DMS153 treated with DMSO at 0.1 percent for 48 hours (cell line): ENCODE results near the gene POM121C.
"Not testable (repeated sequence)": the region's sequence is repeated elsewhere in the genome, so short reads cannot be mapped to it uniquely, and the experiment has no call there.

ENCODE experiments used
- DNase-seq: peaks from one replicate; lab custom pipeline; 2025; ENCODE audit not compliant: unreplicated experiment; lab: John Stamatoyannopoulos, UW

Gene POM121C

GRCh38 chr7:75439000-75439399, 47.1 kb downstream of the POM121C start:
- not testable (repeated sequence) for DNase-seq

- DNase-seq: not testable (repeated sequence)
These were observed 62.6 kb downstream of the POM121C start for GRCh38 chr7:75423481-75423880.

GRCh38 chr7:75421798-75422710, 64.0 kb downstream of the POM121C start:
- DNase-seq: not testable (repeated sequence)

GRCh38 chr7:75420152-75420551, 65.9 kb downstream of the POM121C start:
- DNase-seq: not testable (repeated sequence)

GRCh38 chr7:75419693-75420092, 66.4 kb downstream of the POM121C start:
- not testable (repeated sequence) for DNase-seq

- not testable (repeated sequence) for DNase-seq
These were observed 66.9 kb downstream of the POM121C start for GRCh38 chr7:75419210-75419609.

GRCh38 chr7:75418292-75418858, 67.7 kb downstream of the POM121C start:
- DNase-seq: not testable (repeated sequence)

- not testable (repeated sequence) for DNase-seq
These were observed 69.3 kb downstream of the POM121C start for GRCh38 chr7:75416787-75417186.

GRCh38 chr7:75415829-75416373, 70.2 kb downstream of the POM121C start:
- DNase-seq: not testable (repeated sequence)

- DNase-seq: not testable (repeated sequence)
These were observed 70.7 kb downstream of the POM121C start for GRCh38 chr7:75415428-75415817.

GRCh38 chr7:75414708-75415427, 71.2 kb downstream of the POM121C start:
- DNase-seq: not testable (repeated sequence)

- DNase-seq: not testable (repeated sequence)
These were observed 71.9 kb downstream of the POM121C start for GRCh38 chr7:75414204-75414603.

- DNase-seq: not testable (repeated sequence)
These were observed 75.3 kb downstream of the POM121C start for GRCh38 chr7:75410823-75411173.

- not testable (repeated sequence) for DNase-seq
These were observed 75.9 kb downstream of the POM121C start for GRCh38 chr7:75409880-75410822.

- not testable (repeated sequence) for DNase-seq
These were observed 81.4 kb downstream of the POM121C start for GRCh38 chr7:75404663-75405062.

GRCh38 chr7:75403455-75404443, 82.3 kb downstream of the POM121C start:
- not testable (repeated sequence) for DNase-seq

- DNase-seq: not testable (repeated sequence)
These were observed 85.5 kb downstream of the POM121C start for GRCh38 chr7:75400575-75400974.

- not testable (repeated sequence) for DNase-seq
These were observed 87.1 kb downstream of the POM121C start for GRCh38 chr7:75398771-75399700.
